OCI-LY3 (cell line): ENCODE data around the gene MED26.

Experiments used
- CTCF ChIP-seq: fragments of 200-600, 300-600 bp; sonication (generic); IDR thresholded peaks from 2 replicates; pipeline ENCODE4 v1.5.1; 2014; ENCODE audit warnings: antibody characterized with exemption, low read length, low read depth
- EZH2phosphoT487 ChIP-seq: fragments of 200-600 bp; shearing (Covaris generic); IDR thresholded peaks from 2 replicates; pipeline ENCODE4 v1.6.1; 2018; ENCODE audit warnings: antibody characterized with exemption, mixed run types, low read depth

- no peak for TF ChIP-seq CTCF
- no peak for TF ChIP-seq EZH2phosphoT487
These were observed 21.7 kb upstream of the MED26 start for GRCh38 chr19:16649734-16650133.
